B cell (primary cell): Measurements from ENCODE around the gene TBC1D17. TPM values are rescaled to one million over a fixed set of nuclear protein-coding genes. Genes with fewer than 3 reads are reported as not detected.

Experiments used
- ATAC-seq: fragments of 200-7000 bp; cut with Tn5 transposase; one replicate; pipeline ENCODE4 v1.10.0; 2021; ENCODE audit warnings: low read depth, mild to moderate bottlenecking, moderate number of reproducible peaks, moderate library complexity
- CTCF ChIA-PET: fragments of 350-600 bp; sonication (Branson Sonifier 250); formaldehyde crosslinking; loops from one replicate; lab custom pipeline; 2021; ENCODE audit warnings: antibody characterized with exemption, inconsistent platforms; lab: Charles Lee
- POLR2A ChIA-PET: fragments of 350-600 bp; sonication (Branson Sonifier 250); formaldehyde crosslinking; loops from one replicate; lab custom pipeline; 2021; ENCODE audit warnings: antibody characterized with exemption; lab: Charles Lee
- DNase-seq: peaks from one replicate; pipeline ENCODE4 v3.0.0; 2013
- H2AFZ ChIP-seq: 2 replicates; pipeline ENCODE4 v1.6.1; 2012; ENCODE audit warnings: mild to moderate bottlenecking, low read depth, low read length; ENCODE audit not compliant: insufficient read depth, poor library complexity, severe bottlenecking
- H3K27ac ChIP-seq, 2 donors: 1 replicate in 1 of 2; 2 replicates in 1 of 2; pipeline ENCODE4 v1.5.1; 2012 to 2013; ENCODE audit warnings: low read length in 2 of 2, mild to moderate bottlenecking in 2 of 2, moderate library complexity in 1 of 2
- H3K27me3 ChIP-seq, 4 experiments: fragments of 200-600 bp in 1 of 4; sonication (generic) in 1 of 4; replicated peaks in 1 of 4; 1 replicate in 2 of 4; 2 replicates in 2 of 4; pipeline versions ENCODE4 v1.6.1 to v1.7.0; 2013 to 2016; ENCODE audit warnings: low read length in 3 of 4, mild to moderate bottlenecking in 2 of 4, mixed read lengths in 1 of 4, moderate library complexity in 1 of 4; ENCODE audit not compliant: insufficient read depth in 4 of 4, control insufficient read depth in 3 of 4; ENCODE audit errors: control extremely low read depth in 1 of 4
- H3K36me3 ChIP-seq, 2 experiments: replicated peaks in 1 of 2; 1 replicate in 1 of 2; 2 replicates in 1 of 2; pipeline versions ENCODE4 v1.6.1 to v1.7.1; 2013; ENCODE audit warnings: low read length in 1 of 2; ENCODE audit not compliant: insufficient read depth in 2 of 2, control insufficient read depth in 1 of 2; ENCODE audit errors: control extremely low read depth in 1 of 2, extremely low read depth in 1 of 2
- H3K4me1 ChIP-seq, 2 donors: fragments of 200-600 bp in 1 of 2; sonication (generic) in 1 of 2; 1 replicate in 1 of 2; 2 replicates in 1 of 2; pipeline versions ENCODE4 v1.5.1 to v1.6.1; 2013 to 2017; ENCODE audit warnings: low read length in 2 of 2; ENCODE audit not compliant: control insufficient read depth in 2 of 2, insufficient read depth in 2 of 2
- H3K4me2 ChIP-seq: replicated peaks from 2 replicates; pipeline ENCODE3; 2012; ENCODE audit warnings: mild to moderate bottlenecking, low read depth, low read length; ENCODE audit not compliant: poor library complexity, severe bottlenecking
- H3K4me3 ChIP-seq, 5 experiments: fragments of 200-600 bp in 1 of 5; sonication (generic) in 1 of 5; 1 replicate in 3 of 5; 2 replicates in 2 of 5; pipeline versions ENCODE4 v1.5.1 to v1.7.0; 2011 to 2016; ENCODE audit warnings: low read length in 4 of 5, mild to moderate bottlenecking in 4 of 5, low read depth in 2 of 5, control low read depth in 1 of 5, moderate library complexity in 1 of 5; ENCODE audit not compliant: insufficient read depth in 1 of 5; ENCODE audit errors: control extremely low read depth in 1 of 5, extremely low read depth in 1 of 5
- H3K79me2 ChIP-seq: fragments of 200-600 bp; sonication (generic); one replicate; pipeline ENCODE4 v1.6.0; 2016; ENCODE audit warnings: low read length; ENCODE audit not compliant: control insufficient read depth, insufficient read depth
- H3K9ac ChIP-seq: fragments of 200-600 bp; sonication (generic); 2 replicates; pipeline ENCODE4 v1.6.1; 2017; ENCODE audit warnings: mild to moderate bottlenecking, low read length, moderate library complexity
- H3K9me3 ChIP-seq, 3 donors: one replicate each; pipeline versions ENCODE4 v1.6.1 to v1.7.1; 2013; ENCODE audit warnings: low read length in 2 of 3; ENCODE audit not compliant: control insufficient read depth in 2 of 3, insufficient read depth in 1 of 3; ENCODE audit errors: control extremely low read depth in 1 of 3
- H4K20me1 ChIP-seq: 2 replicates; pipeline ENCODE4 v1.6.0; 2012; ENCODE audit warnings: mild to moderate bottlenecking, low read length; ENCODE audit not compliant: insufficient read depth, control insufficient read depth, poor library complexity, severe bottlenecking
- H3K27ac Mint-ChIP-seq: one replicate; pipeline ENCODE4 v1.8.0; 2021; ENCODE audit warnings: mixed read lengths
- H3K27me3 Mint-ChIP-seq: one replicate; pipeline ENCODE4 v1.8.0; 2021; ENCODE audit warnings: mixed read lengths
- H3K4me1 Mint-ChIP-seq: one replicate; pipeline ENCODE4 v1.8.0; 2021; ENCODE audit warnings: mixed read lengths
- H3K4me3 Mint-ChIP-seq: one replicate; pipeline ENCODE4 v1.8.0; 2021; ENCODE audit warnings: mixed read lengths
- H3K9me3 Mint-ChIP-seq: one replicate; pipeline ENCODE4 v1.8.0; 2022; ENCODE audit warnings: mixed read lengths; ENCODE audit not compliant: insufficient read depth
- CTCF ChIP-seq: fragments of 200-600 bp; IDR thresholded peaks from one replicate; pipeline ENCODE4 v1.8.0; 2022; ENCODE audit warnings: antibody characterized with exemption, mild to moderate bottlenecking
- EZH2 ChIP-seq: IDR thresholded peaks from 2 replicates; pipeline ENCODE4 v1.6.1; 2012; ENCODE audit warnings: borderline replicate concordance, low read depth, mild to moderate bottlenecking, moderate library complexity, low read length; ENCODE audit not compliant: insufficient read depth, poor library complexity, severe bottlenecking
- WGBS: methylation state at CpG from one replicate; pipeline ENCODE4 v1.1.5; 2013; ENCODE audit warnings: missing lambda C conversion rate; ENCODE audit not compliant: insufficient coverage; 5-methylcytosine and 5-hydroxymethylcytosine counted together
- intact Hi-C: fragments of 100-400 bp; cut with micrococcal nuclease; formaldehyde crosslinking; loops from one replicate; pipeline ENCODE4 v1.10.0; 2022
- polyA plus RNA-seq: library from polyadenylated mRNA; depleted of rRNA; stranded (reverse); fragments of >200 nt; gene quantifications from 2 replicates; pipeline ENCODE4 v1.2.3, GENCODE V29; 2012
- total RNA-seq, 2 donors: library from RNA; stranded (reverse); fragments of 120-200 nt in 1 of 2; gene quantifications; 1 replicate in 1 of 2; 2 replicates in 1 of 2; pipeline versions ENCODE4 v1.2.3 to v1.2.4, GENCODE V29; 2013 to 2022

Gene TBC1D17
- total and polyA plus RNA-seq, 2 donors (not counting 1 experiment from before 2014, with no cell fraction given) = 85.7 to 98.7 TPM

DNA sequence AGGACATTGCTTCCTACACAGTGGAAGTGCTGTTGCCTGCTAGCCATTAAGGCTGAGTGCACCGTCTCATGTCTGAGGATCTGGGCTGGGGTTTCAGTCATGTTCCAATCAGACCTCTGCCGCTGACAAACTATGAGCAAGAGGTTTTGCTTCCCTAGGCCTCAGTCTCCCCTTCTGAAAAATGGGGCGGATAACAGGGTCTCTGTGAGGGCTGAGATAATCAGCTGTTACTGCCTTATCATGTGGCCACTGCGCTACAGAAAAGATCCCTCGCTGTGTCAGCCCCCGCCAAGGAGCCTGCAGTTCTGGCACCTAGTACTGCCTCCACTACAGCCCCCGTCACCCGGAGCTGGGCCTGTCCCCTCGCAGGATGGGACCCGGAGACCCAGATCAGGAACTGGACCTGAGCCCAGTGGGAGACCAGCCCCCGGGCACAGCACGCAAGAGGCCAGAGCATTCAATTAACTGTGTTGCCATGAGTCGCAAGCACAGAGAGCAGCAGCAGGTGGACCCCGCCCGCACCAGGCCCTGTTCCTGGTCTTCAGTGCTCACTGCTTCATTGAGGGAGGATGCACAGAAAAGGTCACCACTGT lies 7.1 kb upstream of the TBC1D17 start:
- 90% methylated on average over 15 of the region's 15 CpGs for WGBS
- Histone ChIP-seq H3K9ac (peak overlapping the region; percentile 68), H3K4me1 (peaks cover 31 to 48% of the 10 kb centered on the region in 2 donors), H2AFZ (peak overlapping the region; percentile 82), H3K79me2 (peaks cover 33% of the 10 kb centered on the region), H3K4me3 (peak overlapping the region; percentile 42 to 74 (median 69)), H3K36me3 (peaks cover 0 to 3% of the 10 kb centered on the region in 2 experiments), H3K4me2 (peak overlapping the region; percentile 82), H3K9me3 (peaks cover 0 to 20% (median 0%) of the 10 kb centered on the region in 3 donors), H4K20me1 (peaks cover 9% of the 10 kb centered on the region), H3K27ac (peak overlapping the region; percentile 97 to 98), H3K27me3 (no peaks in the 10 kb centered on the region)
- Mint-ChIP-seq H3K4me3 (peak overlapping the region; percentile 45), H3K27ac (peak overlapping the region; percentile 77), H3K4me1 (peaks cover 40% of the 10 kb centered on the region), H3K9me3 (no peaks in the 10 kb centered on the region), H3K27me3 (no peaks in the 10 kb centered on the region)
- no peak for DNase-seq
- ChIA-PET CTCF (interaction anchor here (1.3 kb wide), 1 partner anchor 57 kb away, joined by 7 read pairs; the partner anchor contains the start of gene FUZ), POLR2A (interaction anchor here (0.6 to 5.0 kb wide), 6 partner anchors 19 to 62 kb away, joined by 3 to 40 read pairs (median 4); partner anchors contain the start of genes ATF5, FUZ, NUP62 and PTOV1)
- no peak for ATAC-seq
- TF ChIP-seq EZH2 (no peak), CTCF (no peak)
- intact Hi-C loops = no loop called here

- intact Hi-C loops = no loop called here
- H2AFZ ChIP-seq = no peak overlapping the region
- peaks cover 0 to 20% (median 0%) of the 10 kb centered on the region in 3 donors for H3K9me3 ChIP-seq
- Mint-ChIP-seq H3K9me3 (no peaks in the 10 kb centered on the region), H3K4me3 (peak overlapping the region; percentile 62), H3K27ac (peak overlapping the region; percentile 57), H3K4me1 (peaks cover 36% of the 10 kb centered on the region), H3K27me3 (no peaks in the 10 kb centered on the region)
- peaks cover 0 to 3% of the 10 kb centered on the region in 2 experiments for H3K36me3 ChIP-seq
- no peak overlapping the region for H3K27ac ChIP-seq
- no peaks in the 10 kb centered on the region for H3K27me3 ChIP-seq
- no peak overlapping the region for H3K4me2 ChIP-seq
- CTCF ChIA-PET = no interaction called here
- peaks cover under 1% of the 10 kb centered on the region for H4K20me1 ChIP-seq
- 93% methylated on average over 12 of the region's 17 CpGs for WGBS
- peaks cover 33% of the 10 kb centered on the region for H3K79me2 ChIP-seq
- no peak overlapping the region for H3K9ac ChIP-seq
- TF ChIP-seq EZH2 = no peak
- no peak overlapping the region for H3K4me3 ChIP-seq
- DNase-seq (no peak), ATAC-seq (no peak)
- peaks cover 31 to 43% of the 10 kb centered on the region in 2 donors for H3K4me1 ChIP-seq
- POLR2A ChIA-PET = interaction anchor here (0.6 to 5.0 kb wide), 2 partner anchors 20 to 57 kb away, joined by 3 to 40 read pairs; partner anchors contain the start of gene PTOV1
Measured at GRCh38 chr19:49871349-49871985, 6.0 kb upstream of the TBC1D17 start.
